Ecto neural progenitor cell (in vitro differentiated cells): ENCODE data around the gene MAD1L1.

Experiments
- DNase-seq: peaks from one replicate; pipeline ENCODE4 v3.0.0-alpha.2; 2018; ENCODE audit warnings: low spot score

MAD1L1 gene

DNA sequence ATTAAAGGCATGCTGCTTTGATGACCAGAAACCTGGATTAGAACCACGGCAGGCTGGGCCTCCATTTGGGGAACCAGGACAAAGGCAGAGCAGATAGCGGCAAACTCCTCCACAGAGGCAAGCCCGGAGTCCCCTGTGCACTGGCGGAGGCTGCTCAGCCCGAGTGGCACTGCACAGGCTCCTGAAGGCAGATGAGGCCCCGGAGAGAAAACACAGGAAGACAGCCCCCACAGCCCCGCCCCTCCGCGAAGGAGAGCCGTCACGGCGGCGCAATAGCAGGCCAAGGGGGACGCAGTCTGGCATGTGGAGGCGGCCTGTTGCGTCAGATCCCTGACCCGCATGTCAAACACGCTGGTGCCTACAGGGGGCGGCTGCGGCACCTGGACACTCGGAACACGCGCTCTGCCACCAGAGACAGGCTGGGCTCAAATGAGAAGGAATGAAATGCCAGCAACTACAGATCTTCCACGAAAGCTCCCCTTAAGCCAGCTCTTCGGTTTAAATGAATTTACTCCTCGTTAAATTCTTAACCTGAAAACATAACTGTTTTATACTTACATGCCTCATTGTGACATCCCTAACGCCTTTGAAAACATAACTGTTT is 128.5 kb downstream of the MAD1L1 start:
- DNase-seq = peak; percentile 90

DNA sequence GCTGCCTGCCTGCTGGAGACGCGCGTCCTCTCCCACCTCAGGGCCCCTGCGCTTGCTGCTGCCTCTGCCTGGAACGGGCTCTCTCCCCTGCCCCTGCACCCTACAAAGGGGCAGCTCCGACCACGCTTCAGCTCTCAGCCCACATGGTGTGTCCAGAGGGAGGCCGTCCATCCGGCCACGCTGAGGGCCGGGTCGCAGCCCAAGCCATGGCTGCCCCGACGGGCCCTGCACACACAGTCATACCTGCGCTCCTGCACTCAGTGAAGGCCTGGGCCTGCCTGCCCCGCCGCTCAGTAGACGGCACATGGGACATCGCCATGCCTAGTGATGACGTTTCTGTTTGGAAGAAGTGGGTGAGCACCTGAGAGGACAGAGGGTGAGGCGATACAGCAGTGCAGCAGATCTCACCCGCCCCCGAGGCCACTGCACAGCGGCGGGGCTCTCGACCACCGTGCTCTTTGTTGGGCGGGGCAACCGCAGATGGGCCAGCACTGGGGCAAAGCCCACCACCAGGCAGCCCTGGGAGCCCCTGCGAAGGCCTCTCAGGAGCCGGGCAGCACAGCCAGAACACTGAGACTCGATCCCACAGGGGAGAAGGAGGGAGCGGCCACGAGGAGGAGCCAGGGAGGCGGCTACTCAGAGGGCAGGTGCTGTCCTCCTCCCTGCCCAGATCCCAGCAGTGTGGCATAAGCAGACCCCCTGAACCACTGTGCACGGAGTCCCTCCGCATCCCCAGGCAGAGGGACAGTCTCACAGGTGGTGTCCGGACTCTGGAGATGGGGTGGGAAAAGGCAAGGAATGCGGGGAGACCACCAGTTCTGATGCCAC is 129.5 kb downstream of the MAD1L1 start:
- no peak for DNase-seq

DNA sequence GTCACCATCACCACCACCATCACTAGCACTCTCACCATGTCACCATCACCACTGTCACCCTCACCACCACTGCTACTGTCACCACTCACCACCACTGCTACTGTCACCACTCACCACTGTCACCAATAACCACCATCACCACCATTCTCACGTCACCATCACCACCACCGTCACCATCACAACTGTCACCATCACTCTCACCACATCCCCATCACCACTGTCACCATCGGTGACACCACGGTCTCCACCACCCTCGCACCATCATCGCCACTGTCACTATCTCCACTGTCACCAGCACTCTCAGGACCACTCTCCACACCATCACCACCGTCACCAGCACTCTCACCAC is 130.4 kb downstream of the MAD1L1 start:
- DNase-seq = no peak

DNA sequence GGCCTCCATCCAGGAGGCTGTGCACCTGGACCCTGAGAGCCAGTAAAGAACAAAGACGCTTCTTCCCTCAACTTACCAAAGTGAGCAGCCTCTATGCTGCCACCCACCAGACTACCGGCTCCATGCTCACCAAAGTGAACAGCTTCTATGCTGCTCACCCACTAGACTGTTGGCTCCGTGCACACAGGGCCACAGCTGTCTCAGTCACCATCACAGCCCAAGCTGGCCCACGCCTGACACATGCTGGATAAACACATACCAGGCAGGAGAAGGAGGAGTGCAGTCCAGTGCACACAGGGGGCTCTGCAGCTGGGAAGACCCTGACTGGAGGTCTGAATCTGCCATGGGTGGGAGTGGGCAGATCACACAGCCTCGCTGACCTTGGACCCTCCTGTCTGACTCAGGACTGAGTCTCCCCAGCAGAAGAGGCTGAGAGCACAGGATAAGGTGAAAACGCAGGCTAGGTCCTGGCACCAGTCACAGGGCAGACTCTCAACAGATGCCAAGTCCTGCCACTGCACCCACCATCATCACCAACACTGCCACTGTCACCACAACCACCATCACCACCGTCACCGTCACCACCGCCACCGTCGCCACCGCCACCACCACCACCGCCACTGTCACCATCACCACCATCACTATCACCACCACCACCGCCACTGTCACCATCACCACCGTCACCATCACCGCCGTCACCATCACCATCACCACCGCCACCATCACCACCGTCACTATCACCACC is 130.9 kb downstream of the MAD1L1 start:
- DNase-seq = no peak

DNA sequence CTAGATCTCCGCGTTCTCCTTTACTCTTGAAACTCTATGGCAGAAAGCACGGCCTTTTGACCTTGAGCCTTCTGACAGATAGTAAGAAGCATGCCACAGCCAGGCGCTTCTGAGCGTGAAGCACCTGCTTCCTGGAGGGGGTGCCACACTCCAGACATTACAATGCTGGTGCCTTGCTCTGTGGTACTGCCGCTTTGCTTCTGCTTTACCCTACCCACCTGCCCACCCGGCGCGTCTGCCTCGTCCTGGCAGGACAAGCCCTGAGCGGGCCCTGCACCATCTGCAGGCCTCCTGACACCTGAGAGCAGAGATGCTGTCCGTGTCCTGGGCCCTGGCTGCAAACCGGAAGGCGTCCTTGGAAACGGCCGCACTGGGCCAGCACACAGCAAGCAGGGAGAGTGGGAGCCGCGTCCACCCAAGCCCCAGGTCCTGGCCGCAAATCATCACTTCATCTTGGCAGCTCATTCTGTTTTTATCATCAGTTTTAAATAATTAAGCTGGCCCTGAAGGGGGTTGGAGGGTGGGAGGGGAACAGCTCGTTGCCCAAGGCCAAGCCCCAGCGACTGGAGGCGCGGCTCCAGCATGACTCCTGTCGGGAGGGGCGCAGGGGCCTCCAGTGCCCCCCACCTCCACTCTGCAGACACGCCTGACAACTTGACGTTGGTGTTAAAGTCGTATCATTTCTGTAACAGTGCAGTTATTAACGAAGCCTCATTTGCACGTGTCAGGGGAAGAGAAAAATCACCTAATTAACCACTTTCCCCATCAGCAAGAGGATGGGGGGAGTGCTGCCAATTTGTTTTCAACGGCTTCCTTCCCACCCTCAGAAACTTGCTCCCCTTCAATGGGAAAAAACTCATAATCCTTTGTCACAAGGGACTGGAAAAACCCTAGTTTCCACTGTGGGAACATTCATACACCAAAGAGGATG is 132.2 kb downstream of the MAD1L1 start:
- no peak for DNase-seq

DNA sequence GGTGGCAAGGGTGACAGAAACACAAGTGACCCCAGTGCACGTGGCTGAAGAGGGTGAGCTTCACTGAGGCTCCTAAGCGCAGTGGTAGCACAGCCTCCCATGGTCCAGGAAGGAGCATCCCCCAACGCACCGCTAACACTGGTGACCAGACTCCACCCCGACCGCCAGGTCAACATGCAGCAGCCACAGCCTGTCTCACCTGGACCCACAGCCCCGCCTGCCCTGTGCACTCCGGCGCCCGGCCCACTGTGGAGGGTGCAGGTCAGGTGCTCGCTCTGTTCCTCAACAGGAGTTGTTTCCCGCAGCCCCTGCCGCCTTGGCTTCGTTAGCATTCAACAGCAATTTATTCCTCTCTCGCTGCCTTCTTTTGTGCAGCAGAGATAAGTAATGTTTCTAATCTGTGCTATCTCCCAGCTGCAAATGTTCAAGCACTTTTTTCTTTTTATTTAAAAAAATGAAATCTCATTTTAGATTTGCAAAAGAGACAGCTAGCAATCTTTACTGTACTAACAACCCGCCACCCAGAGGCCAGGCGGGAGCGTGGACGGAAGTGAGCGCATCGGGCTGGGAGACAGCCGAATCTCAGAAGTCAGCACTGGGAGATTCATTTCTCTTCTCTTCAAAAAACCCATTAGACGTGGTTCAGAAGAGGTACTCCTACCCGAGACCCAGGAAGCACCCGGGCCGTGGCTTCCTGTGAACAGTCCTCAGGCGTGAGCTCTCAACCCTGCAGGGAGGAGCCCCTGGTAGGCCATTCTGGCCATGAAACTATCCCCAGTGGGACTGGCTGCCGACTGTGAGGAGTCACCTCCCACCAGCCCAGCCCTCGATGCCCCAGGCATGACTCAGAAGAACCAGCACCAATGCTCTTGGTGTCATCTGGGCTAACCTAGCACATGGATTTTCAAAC is 133.4 kb downstream of the MAD1L1 start:
- no peak for DNase-seq

DNA sequence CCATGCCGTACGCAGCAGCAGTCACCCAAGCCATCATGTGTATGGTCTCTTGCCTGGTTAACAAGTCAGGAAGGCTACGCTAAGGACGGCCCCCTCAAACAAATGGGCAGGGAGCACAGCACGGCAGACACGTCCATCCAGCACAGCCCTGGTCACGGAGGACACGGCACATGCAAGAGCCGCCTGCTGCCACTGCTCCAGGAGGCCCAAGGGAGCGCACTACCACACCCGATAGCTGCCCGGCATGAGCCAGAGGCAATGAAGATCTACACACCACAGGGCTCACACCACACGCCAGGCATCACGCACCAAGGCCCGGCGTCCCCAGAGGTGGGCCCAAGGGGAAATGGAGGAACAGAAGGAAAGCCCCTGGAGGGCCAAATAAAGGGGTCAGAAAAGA is 134.2 kb downstream of the MAD1L1 start:
- no peak for DNase-seq

DNA sequence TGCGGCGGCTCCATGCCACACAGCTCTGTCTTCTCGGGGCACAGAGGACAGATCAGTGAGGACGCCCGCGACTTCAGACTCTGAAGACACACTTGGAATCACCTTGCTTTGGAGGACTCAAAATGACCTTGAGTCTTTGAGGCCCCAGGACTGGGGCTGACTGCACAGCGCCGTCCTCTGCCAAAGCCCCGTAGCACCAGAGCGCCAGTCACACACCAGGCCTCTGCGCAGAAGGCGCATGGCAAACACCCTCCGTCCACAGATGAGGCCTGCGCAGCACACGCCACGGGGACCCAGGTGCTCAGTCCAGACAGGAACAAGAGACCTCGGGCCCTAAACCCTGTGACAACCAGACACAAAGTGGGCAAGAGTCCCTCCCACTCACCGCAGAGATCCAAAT is 134.7 kb downstream of the MAD1L1 start:
- no peak for DNase-seq

DNA sequence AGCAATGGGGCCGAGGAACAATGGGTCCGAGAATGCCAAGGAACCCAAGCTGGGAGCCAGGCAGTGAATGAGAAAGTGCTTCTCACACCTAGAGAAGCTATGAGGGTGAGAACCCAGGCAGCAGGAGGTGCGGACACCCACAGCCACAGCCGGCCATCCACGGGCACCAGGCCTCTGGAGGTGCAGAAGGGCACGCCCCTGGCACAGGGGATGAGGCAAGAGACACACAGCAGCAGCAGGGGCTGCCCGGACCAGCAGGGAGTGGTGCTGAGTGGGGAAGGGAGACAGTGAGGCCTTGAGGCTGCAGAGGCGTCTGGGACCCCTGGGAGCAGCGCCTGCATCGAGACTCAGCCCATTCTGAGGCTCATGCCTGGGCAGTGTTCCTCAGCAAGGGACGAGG is 135.3 kb downstream of the MAD1L1 start:
- DNase-seq = no peak

DNA sequence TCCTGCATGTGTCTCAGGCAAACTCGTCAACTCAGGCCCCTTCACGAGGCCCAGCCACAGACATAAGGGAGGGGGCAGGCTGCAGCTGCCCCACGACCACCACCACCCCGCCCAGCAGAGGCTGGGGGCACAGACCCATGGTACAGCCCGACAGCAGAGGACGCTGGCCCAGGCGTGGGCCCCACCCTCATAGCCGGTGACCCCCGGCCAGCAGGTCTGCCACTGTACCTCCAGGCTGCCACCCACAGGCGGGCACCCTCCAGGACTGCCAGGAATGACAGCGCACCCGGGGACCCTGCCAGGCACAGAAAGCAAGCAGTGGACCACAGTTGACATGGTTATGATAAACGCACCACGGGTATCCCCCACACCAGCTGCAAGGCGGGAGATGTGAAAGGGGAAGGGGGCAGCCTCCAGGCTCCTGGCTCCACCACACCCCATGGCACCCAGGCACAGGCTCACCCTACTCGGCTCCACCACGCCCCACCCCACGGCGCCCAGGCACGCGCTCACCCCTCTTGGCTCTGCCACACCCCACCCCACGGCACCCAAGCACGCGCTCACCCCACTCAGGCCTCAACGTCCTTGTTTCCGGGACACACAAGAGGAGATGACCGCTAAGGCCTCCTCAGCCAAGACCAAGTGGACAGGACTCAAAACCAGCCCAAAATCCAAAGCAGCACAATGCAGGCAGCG is 135.9 kb downstream of the MAD1L1 start:
- no peak for DNase-seq

DNA sequence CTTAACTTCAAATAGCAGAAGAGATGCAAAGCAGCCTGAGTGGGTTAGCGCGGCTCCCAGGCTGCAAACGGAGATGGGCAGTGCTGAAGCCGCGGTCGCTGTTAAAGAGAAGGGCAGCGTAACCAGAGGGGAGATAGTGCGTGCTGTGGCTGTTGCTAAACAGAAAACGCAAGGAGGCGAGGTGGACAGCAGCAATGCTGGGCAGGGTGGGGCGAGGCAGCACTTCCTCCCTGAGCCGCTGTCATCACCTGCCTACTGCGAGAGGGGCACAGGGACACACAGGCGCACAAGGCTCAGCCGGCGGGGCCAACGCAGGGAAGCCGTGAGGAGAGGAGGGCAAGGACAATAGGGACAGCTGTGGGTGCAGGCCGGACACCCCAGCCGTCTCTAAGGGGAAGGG is 137.3 kb downstream of the MAD1L1 start:
- no peak for DNase-seq

DNA sequence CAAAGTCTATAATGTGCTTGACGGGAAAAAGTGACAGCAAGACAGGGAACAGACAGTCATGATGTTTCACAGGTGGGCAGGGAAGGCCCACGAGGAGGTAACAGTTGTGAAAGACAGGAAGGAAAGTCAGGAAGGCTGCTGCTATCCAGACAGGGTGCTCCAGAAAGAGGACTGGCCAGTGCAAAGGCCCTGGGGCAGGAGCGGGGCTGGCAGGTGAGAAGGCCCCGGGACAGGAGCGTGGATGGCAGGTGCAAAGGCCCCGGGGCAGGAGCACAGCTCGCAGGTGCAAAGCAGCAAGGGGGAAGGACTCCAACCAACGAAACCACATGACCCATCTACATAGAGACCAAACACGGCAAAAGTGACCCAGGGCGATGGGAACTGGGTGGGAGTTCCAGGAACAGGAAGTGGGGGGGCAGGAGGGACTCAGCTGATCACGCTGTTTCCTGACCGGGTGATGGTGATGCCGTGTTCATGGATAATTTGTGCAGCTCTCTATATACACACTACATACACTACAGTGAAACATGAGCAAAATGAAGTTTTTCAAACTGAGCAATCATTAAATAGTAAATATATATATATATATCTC is 138.2 kb downstream of the MAD1L1 start:
- DNase-seq = no peak

DNA sequence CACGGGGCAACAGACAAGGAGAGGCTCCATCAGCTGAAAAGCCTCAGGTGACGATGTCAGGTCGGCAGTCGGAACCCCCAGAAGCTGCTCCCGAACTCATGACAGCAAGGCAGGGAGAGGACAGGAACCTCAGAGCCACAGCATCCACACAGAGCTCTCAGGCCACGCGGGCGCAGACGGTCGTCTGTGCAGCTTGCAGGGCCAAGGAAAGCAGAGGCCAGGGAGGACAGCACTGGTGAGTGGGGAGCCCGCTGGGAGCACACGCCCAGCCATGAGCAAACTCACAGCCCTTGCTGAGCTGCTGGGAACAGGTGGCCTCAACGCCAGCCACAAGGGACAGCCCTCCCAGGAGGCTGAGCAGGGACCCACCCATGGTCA is 138.9 kb downstream of the MAD1L1 start:
- DNase-seq = no peak

DNA sequence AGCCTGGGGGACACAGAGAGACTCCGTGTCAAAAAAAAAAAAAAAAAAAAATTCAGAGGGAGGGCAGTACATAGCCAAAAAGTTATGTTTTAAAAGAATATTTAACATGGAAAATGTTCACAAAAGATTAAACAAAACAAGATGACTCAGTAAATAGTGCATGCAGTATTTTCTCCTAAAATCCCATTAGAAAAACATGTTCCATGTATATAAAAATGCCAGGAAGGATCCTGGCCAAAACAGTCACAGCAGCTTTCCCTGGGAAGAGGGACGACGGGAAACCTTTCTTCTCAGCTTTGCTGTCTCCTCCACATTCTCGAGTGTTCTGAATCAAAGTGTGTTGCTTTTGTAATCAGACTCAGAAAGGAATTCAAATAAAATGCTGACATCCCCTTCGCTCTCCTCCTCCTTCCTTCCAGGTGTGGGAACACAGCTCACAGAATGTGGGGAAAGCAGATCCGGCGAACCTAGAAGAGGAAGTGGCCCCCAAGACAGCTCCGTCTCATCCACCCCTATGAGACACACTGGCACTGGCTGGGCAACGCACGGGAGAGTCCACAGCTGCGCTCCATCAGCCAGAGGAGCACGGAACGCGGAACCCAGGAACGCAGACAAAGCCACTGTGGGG is 139.4 kb downstream of the MAD1L1 start:
- no peak for DNase-seq

DNA sequence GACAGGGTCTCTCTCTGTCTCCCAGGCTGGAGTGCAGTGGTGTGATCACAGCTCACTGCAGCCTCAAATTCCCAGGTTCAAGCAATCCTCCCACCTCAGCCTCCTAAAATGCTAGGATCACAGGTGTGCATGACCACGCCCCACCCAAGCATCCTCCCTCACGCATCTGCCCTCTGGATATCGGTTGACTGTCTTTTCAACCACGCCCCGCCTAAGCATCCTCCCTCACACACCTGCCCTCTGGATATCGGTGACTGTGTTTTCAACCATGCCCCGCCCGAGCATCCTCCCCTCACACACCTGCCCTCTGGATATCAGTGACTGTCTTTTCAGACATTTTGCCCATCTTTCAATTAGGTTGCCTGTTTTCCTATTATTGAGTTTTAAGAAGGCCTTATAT is 140.5 kb downstream of the MAD1L1 start:
- no peak for DNase-seq

DNA sequence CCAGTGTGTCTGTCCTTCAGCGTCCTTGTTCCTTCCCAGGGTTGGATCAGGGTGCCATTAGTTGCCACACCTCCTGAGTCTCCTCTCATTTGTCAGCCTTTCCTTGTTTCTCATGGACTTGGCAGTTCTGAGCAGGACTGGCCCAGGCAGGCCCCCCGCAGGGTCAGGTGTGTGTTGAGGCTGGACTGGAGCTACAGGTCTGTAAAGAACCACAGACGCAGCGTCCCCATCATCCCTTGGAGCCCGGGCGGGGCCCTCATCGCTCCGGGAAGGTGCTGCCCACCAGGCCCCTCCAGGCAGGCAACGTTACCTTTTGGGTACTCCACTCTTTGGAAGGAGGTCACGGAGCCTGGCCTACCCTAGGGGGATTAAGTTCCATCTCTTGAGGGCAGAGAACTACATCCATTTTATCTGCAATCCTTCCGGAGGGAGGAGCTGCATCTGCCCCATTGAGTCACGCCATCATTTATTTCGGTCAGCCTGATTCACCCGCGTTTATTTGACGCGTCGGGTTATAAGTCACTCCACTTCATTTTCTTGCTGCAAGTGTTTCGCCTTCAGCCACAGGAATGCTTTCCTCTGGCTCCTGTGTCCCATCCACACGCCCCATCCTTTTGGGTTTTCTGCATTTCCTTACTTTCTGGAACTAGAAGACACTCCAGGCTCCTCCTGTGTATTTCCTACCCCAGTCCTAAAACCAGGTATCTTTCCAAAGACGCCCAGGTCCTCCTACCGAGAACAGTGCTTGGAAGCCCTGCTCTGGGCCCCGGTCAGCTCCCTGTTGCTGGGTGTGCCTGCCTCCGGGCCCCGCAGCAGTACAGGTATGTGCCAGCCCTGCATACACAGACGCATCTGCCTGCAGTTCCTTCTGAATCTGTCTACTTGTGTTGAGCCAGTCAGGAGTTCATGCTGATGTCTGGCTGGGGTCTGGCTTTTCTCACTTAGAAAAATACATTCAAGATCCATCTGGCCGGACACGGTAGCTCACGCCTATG is 141.9 kb downstream of the MAD1L1 start:
- DNase-seq = no peak

DNA sequence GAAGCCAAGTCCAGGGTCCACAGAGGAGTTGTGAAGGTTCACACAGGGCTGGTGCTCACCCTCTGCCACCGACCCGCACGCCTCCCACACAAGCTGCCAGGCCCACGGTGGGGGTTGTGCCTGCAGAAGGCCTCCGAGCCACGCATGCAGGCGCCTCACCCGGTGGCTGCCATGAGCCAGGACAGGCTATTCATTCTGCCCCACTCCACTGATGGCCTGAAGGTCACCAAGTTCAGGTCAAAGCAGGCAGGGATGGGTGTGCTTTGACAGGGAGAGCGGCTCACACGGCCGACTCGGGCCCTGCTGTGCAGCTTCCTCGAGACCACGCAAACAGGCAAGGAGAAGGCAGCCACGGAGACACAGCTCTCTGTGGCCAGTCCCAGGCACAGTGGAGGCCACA is 143.9 kb downstream of the MAD1L1 start:
- DNase-seq = no peak

DNA sequence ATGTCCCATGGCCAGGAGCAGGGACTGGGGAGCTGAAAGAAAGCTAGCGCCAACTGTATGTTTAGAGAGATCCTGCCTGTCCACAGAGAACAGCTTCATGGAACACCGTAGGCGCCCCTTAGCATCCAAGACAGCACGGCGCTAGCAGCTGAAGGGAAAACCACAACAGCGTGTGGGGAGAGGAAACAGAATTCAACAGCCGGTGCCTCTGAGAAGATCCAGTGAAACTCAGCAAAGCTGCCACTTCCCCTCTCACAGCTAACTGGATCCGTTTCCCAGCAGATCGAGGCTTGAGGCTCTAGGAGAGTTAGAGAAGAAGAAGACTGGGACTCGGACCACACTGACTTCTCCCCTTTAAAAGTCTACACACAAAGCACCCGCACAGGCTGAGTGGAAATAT is 145.0 kb downstream of the MAD1L1 start:
- DNase-seq = no peak
